COLO829 (cell line): Measurements from ENCODE around the gene AK6.
"Not testable (repeated sequence)": the region's sequence is repeated elsewhere in the genome, so short reads cannot be mapped to it uniquely, and the experiment has no call there.

ENCODE experiments used
- DNase-seq: peaks from one replicate; pipeline ENCODE4 v3.0.0; 2012; ENCODE audit warnings: low spot score

AK6 gene

DNA sequence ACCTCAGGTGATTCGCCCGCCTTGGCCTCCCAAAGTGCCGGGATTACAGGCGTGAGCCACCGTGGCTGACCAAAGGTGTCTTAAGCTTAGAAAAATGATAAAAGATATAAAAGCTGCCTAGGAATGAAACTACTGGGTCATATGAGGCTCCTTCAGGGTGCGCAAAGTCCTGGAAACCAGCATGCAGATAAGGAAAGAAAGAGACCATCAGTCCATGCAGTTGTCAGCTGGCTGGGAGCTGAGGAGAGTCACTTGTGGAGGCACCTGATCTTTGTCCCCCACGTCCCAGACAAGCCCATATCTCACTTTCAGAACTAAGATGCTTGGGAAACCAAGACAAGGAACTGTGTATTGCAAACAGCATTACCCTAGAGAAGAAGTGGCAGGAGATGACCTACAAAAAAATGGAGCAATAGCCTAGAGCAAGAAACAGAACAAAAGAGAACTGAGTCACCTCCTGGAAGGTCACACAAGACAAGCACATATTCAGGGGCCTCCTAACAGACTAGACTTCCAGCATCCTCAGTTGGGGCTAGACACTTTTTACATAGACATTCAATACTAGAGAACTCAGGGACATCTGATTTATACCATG lies 33.9 kb downstream of the AK6 start:
- no peak for DNase-seq

DNA sequence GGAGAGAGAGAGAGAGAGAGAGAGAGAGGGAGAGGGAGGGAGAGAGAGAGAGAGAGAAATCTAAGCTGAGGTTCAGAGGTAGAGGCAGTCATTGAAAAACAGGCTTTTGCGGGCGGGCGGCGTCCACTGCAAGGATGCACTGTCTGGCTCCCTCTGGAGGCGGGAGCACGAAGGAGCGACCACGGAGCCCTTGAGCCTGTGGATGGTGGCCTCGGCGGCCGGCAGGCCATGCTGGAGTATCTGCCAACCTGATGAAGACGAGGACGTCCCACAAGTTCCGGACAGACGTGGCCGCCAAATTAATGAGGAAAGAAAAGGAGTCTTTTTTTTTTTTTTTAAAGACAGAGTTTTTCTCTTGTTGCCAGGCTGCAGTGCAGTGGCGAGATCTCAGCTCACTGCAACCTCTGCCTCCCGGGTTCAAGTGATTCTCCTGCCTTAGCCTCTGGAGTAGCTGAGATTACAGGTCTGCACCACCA lies 34.5 kb downstream of the AK6 start:
- peak; percentile 30 for DNase-seq

DNA sequence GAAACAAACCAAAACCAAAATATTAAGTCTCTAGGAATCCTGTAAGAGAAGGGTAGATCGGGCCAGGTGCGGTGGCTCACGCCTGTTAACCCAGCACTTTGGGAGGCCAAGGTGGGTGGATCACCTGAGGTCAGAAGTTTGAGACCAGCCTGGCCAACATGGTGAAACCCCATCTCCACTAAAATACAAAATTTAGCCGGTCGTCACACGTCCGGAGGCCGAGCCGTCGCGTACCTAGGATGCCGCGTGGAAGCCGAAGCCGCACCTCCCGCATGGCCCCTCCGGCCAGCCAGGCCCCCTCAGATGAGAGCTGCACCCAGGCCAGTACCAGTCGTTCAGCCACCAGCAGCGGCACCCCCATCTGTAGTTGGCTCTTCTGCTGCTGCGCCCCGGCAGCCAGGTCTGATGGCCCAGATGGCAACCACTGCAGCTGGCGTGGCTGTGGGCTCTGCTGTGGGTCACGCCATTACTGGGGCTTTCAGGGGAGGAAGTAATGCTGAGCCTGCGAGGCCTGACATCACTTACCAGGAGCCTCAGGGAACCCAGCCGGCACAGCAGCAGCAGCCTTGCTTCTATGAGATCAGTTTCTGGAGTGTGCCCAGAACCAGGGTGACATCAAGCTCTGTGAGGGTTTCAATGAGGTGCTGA lies 35.5 kb downstream of the AK6 start:
- not testable (repeated sequence) for DNase-seq

DNA sequence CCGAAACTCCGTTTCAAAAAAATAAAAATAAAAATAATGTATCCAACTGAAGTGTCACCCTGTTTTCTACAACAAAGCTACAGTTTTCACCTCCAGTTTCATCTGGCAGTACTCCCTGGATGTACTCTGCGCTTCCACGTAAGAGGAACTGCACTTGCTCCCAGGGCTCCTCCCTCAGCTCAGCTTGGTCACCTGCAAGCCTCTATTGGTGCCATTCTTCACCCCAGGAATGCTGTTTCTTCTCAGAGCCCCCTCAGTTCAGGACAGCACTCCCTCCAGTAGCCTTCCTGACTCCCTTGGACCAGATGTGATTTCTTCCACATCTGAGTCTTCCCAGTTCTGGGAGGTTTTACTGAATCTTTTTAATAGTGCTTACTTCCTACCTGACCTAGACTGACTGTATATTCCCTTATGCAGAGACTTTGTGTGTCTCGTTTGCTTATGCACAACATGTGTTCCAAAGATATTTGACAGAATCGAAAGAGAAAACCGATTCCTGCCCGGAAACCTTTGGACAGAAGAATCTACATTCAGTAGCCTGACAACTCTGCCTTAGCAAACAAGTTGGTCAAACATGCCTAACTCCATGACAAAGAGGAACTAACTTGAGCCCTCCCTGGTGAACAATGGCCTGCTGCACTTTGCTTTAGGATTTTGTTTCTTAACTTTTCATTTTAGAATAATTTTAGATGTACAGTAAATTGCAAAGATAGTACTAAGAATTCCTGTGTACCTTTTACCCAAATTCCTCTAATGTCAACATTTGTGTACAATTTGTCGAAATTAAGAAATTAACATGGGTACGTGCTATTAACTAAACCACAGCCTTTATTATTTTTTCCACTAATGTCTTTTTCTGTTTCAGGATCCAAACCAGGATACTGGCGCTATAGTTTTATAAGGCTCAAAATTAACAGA lies 37.5 kb downstream of the AK6 start:
- no peak for DNase-seq

DNA sequence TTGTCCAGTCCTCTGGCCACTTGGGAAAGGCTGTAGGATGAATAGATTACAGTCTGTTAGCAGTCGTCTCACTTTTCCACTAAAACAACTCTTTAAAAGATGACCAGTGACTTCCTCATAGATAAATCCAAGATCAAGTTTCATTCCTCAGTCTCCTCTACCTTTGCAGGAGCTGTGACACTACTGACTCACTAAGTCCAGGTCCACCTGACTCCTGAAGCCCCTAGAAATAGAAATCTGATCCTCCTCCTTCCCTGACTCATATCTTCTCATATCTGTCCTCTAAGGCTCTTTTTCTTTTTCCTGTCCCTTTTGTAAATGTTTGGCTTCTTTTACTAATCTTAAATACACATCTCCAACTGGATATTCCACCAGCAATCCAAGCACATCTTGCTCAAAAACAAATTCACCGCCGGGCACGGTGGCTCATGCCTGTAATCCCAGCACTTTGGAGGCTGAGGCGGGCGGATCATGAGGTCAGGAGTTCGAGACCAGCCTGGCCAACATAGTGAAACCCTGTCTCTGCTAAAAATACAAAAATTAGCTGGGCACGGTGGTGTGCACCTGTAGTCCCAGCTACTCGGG lies 39.3 kb downstream of the AK6 start:
- no peak for DNase-seq

DNA sequence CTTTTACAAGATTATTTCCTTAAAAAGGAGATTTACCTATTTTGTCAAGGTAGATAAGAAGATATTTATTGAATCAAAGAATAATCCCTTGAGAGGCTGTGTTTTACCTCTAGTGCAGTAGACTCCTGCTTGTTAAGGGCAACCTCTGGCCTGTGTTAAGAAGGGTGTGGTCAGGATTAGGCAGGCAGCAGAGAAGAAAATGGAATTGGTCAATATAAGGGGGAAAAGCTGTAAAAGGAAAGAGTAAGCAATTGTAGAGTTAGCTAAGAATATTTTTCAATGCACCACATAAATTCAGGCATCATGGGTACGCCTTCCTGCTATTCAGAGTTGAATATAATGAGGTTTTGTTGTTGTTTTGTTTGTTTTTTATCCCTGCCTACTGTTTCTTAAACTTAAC lies 43.0 kb downstream of the AK6 start:
- DNase-seq: no peak

DNA sequence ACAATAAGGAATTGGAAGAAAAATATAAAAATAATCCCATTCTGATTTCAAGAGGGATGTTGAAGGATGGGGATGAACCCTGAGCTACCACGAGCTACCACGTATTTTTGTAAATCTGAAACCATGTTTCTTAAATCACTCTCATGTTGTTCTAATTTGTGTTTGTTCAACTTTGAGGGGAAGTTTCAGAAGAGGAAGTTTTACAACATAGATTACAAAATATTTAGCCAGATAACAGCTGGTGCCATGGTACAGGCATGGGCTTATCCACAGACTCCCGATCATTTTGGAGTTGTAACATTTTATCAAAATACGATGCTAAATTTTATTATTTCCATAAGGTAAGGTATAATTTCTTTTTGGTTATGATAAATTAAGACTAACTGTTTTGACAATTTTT lies 51.9 kb downstream of the AK6 start:
- DNase-seq: no peak

DNA sequence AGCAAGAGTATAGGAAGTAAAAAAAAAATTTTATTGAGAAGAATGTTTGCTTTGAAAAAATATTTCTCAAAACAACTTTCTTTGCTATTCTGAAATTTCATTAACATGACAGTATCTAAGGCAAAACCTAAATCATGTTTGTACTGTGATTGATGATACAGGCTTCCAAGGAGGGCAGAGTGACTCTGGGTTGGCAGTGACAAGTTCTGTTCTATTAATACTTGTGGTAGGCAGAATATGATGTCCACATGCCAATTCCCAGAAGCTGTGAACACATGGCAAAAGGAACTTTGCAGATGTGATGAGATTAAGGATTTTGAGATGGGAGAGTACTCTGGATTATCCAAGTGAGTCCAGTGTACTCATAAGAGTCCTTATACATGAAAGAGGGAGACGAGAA lies 53.3 kb downstream of the AK6 start:
- no peak for DNase-seq

DNA sequence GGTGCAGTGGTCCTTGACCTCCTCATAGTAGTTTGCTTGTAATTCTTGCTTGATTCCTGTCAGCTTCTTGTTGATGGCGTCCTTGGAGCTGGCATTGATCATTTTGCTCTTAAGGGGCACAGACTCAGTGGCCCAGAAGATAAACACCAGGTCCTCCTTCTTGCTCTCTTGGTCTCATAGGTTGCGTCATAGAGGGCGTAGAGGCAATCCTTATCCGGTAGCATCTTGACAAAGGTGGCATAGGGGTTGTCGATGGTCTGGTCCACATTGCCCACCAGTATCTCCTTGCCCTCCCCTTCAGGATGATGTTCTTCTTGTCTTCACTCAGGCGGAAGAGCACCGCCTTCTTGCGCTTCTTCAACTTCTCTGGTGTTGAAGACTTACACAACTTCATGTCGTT lies 55.9 kb downstream of the AK6 start:
- DNase-seq: no peak

DNA sequence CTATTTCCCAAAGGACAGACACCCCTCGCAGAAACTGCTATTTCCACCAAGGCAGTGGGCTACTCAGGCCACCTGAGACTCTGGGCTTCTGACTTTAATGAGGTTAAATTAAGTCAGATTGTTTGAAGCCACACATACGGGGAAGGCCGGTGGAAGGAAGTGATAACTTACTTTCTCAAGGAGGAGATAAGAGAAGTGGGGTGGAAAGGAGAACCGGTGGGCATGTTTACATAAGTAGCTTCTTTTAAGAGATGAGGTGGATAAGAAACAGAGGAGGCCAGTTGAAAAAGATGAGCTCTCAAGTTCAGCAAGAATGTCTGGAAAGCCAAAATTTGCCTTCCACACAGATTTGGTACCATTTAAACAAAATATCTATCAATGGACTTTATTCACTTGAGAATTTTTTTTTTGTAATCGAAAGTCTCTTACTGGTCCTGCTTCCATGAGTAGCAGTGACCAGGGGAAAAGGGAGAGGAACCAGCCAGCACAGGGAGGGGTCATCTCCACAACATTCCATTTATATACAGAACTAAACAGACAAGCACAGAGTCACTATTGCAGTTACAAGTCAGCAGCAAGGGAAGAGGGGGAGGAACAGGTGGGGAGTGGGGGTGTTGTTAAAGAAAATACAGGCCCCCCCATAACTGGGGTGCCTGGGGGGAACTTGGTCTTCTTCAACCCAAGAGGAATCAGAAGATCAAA lies 56.7 kb downstream of the AK6 start:
- DNase-seq: no peak

DNA sequence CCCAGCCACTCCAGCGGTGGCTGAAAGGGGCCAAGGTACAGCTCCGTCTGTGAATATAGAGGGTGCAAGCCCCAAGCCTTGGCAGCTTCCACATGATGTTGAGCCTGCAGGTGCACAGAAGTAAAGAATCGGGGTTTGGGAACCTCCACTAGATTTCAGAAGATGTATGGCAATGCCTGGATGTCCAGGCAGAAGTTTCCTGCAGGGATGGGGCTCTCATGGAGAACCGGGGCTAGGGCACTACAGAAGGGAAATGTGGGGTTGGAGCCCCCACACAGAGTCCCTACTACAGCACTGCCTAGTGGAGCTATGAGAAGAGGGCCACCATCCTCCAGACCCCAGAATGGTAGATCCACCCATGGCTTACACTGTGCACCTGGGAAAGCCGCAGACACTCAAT lies 59.9 kb downstream of the AK6 start:
- no peak for DNase-seq

DNA sequence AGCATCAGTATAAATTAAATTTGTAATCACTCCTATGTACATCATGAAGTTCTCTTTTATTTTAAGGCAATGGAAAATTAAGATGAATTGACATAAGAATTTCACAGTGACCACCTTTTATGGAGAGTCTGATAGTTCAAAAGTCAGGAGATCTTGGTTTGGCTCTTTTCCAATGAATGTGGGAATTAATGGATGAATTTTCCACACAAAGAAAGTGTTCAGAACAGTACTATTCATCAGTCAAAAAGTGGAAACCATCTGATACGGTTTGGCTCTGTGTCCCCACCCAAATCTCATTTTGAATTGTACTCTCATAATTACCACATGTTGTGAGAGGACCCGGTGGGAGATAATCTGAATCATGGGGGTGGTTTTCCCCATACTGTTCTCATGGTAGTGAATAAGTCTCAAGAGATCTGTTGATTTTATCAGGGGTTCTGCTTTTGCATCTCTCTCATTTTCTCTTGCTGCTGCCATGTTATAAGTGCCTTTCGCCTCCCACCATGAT lies 61.2 kb downstream of the AK6 start:
- peak; percentile 35 for DNase-seq

DNA sequence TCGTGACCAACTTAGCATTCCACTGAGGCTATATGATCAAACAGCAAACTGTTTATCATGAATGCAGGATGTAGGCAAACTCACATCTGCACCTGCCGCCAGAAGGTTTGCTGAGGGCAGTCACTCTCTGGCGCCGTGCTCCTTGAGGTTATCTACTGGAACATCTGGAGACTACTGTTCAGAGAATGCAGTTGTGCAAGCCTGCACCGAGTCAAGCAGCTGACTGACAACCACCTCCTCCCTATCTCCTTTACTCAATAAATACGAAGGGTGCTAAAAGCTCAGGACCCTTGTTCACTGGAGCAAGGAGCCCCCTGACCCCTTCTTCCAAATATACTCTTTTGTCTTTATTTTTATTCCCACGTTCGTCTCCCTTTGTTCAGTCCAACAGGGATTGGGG lies 63.8 kb downstream of the AK6 start:
- no peak for DNase-seq
